MM.1S (cell line): ENCODE data around the gene TMEM229B.

Source experiments
- DNase-seq: peaks from one replicate; pipeline ENCODE4 v3.0.0-alpha.2; 2015
- H2AFZ ChIP-seq: fragments of 300-600 bp; sonication (generic); 2 replicates; pipeline ENCODE4 v1.6.0; 2016; ENCODE audit warnings: antibody characterized with exemption, low read length
- H3F3A ChIP-seq: fragments of 300-600 bp; sonication (generic); 2 replicates; pipeline ENCODE4 v1.6.1; 2016; ENCODE audit warnings: mild to moderate bottlenecking, antibody characterized with exemption, low read length, moderate library complexity, mixed read lengths; ENCODE audit not compliant: insufficient read depth
- H3K27ac ChIP-seq: fragments of 300-600 bp; sonication (generic); 2 replicates; pipeline ENCODE4 v1.5.1; 2016; ENCODE audit warnings: mild to moderate bottlenecking, low read length
- H3K27me3 ChIP-seq: fragments of 300-600 bp; sonication (generic); replicated peaks from 2 replicates; pipeline ENCODE4 v1.6.0; 2016; ENCODE audit warnings: low read length; ENCODE audit not compliant: insufficient read depth
- H3K36me3 ChIP-seq: fragments of 300-600 bp; sonication (generic); replicated peaks from 2 replicates; pipeline ENCODE4 v1.6.1; 2016; ENCODE audit warnings: mild to moderate bottlenecking, low read length, mixed read lengths; ENCODE audit not compliant: insufficient read depth
- H3K4me1 ChIP-seq: fragments of 300-600 bp; sonication (generic); 2 replicates; pipeline ENCODE4 v1.6.1; 2016; ENCODE audit warnings: low read length, mixed read lengths
- H3K4me2 ChIP-seq: fragments of 300-600 bp; sonication (generic); 2 replicates; pipeline ENCODE4 v1.6.0; 2016; ENCODE audit warnings: low read depth, low read length
- H3K4me3 ChIP-seq: fragments of 300-600 bp; sonication (generic); 2 replicates; pipeline ENCODE4 v1.5.1; 2016; ENCODE audit warnings: low read length, mixed read lengths
- H3K79me2 ChIP-seq: fragments of 300-600 bp; sonication (generic); 2 replicates; pipeline ENCODE4 v1.6.1; 2016; ENCODE audit warnings: mixed run types, low read length, mixed read lengths
- H3K9ac ChIP-seq: fragments of 300-600 bp; sonication (generic); 2 replicates; pipeline ENCODE4 v1.6.1; 2016; ENCODE audit warnings: low read length, mixed read lengths
- H3K9me2 ChIP-seq: fragments of 300-600 bp; sonication (generic); replicated peaks from 2 replicates; pipeline ENCODE4 v1.6.1; 2016; ENCODE audit warnings: mild to moderate bottlenecking, low read length, mixed read lengths; ENCODE audit not compliant: insufficient read depth
- H3K9me3 ChIP-seq: fragments of 300-600 bp; sonication (generic); replicated peaks from 2 replicates; pipeline ENCODE4 v1.6.1; 2016; ENCODE audit warnings: mild to moderate bottlenecking, low read length, mixed read lengths; ENCODE audit not compliant: insufficient read depth
- H4K20me1 ChIP-seq: fragments of 300-600 bp; sonication (generic); 2 replicates; pipeline ENCODE4 v1.6.1; 2016; ENCODE audit warnings: mild to moderate bottlenecking, low read length, moderate library complexity, mixed read lengths; ENCODE audit not compliant: insufficient read depth
- EZH2 ChIP-seq: fragments of 300-600 bp; sonication (generic); optimal IDR thresholded peaks from 2 replicates; pipeline ENCODE3; 2017; ENCODE audit warnings: low read depth, mild to moderate bottlenecking, antibody characterized with exemption, low read length, mixed read lengths
- EZH2phosphoT487 ChIP-seq: fragments of 300-600 bp; sonication (generic); IDR thresholded peaks from 2 replicates; pipeline ENCODE4 v1.6.1; 2018; ENCODE audit warnings: antibody characterized with exemption, low read length
- TF ChIP-seq, protein P1 (sequence below): fragments of 300-600 bp; sonication (generic); IDR thresholded peaks from 2 replicates; pipeline ENCODE4 v1.5.1; 2016; ENCODE audit warnings: antibody characterized with exemption, low read length, mixed read lengths

The TMEM229B gene

DNA sequence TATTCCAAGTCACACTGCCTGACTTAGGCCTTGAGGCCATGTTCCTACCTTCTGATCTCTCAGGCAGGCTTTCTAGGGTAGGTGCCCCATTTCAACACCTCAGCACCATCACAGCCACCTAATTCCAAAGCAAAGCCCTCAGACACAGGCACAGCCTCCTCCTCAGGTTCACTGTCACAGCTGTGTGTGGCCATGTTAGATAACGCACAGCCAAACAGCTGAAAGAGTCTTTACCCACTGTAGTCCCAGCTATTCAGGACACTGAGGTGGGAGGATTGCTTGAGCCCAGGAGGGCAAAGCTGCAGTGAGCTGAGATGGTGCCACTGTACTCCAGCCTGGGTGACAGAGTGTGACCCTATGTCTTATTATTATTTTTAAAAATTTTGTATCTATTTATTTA, 7.3 kb upstream of the TMEM229B start:
- Histone ChIP-seq H3K27ac (no peak overlapping the region), H3K4me1 (peaks cover 10% of the 10 kb centered on the region), H2AFZ (no peak overlapping the region), H3K9me3 (no peaks in the 10 kb centered on the region), H3K9ac (no peak overlapping the region), H3K36me3 (no peaks in the 10 kb centered on the region), H3K79me2 (no peaks in the 10 kb centered on the region), H3F3A (peaks cover 5% of the 10 kb centered on the region; the same call in 1 of the 2 replicates), H3K4me3 (no peak overlapping the region), H4K20me1 (no peaks in the 10 kb centered on the region), H3K9me2 (no peaks in the 10 kb centered on the region), H3K4me2 (no peak overlapping the region), H3K27me3 (no peaks in the 10 kb centered on the region)
- DNase-seq, result no peak
- TF ChIP-seq EZH2phosphoT487, result no peak

DNA sequence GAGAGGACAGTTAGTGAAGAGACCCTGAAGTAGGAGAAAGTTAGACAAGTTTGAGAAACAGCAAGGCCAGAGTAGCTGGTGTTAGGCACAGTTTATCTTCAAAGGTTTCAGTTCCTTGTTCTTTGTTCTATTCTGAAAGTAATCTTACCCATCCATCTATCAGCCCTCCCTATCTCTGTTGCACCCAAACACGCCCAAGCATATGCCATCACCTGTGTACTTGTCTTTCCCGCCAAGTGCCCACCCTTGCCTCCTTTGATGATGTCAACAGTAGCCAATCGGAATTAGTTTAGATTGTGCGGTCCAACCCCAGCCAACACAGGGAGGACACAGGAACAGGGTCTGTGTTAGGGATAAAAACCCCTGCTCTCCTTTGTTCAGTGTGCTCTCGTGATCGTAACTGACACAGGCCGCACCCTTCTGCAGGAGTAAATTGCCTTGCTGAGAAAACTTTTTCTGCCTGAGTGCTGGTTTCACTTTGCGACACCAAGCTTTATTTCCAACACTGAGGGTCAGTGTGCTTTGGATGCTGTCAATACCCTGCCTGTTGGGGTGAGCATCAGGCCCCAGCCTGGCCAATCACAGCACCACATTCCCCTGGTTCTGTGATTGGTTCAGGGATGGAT, 4.7 kb upstream of the TMEM229B start:
- Histone ChIP-seq H4K20me1 (no peaks in the 10 kb centered on the region), H3K36me3 (no peaks in the 10 kb centered on the region), H3K4me3 (no peak overlapping the region), H3K9me2 (no peaks in the 10 kb centered on the region), H3K79me2 (no peaks in the 10 kb centered on the region), H3K4me1 (peaks cover 18% of the 10 kb centered on the region), H3K4me2 (no peak overlapping the region), H3F3A (peaks cover 13% of the 10 kb centered on the region; the same call in 1 of the 2 replicates), H3K27ac (peak overlapping the region; percentile 21; the same call in 1 of the 2 replicates), H3K9ac (no peak overlapping the region), H2AFZ (no peak overlapping the region), H3K9me3 (no peaks in the 10 kb centered on the region), H3K27me3 (no peaks in the 10 kb centered on the region)
- DNase-seq, result peak; percentile 20
- TF ChIP-seq EZH2phosphoT487 (no peak), EZH2 (no peak)
- TF ChIP-seq, protein P1, sequence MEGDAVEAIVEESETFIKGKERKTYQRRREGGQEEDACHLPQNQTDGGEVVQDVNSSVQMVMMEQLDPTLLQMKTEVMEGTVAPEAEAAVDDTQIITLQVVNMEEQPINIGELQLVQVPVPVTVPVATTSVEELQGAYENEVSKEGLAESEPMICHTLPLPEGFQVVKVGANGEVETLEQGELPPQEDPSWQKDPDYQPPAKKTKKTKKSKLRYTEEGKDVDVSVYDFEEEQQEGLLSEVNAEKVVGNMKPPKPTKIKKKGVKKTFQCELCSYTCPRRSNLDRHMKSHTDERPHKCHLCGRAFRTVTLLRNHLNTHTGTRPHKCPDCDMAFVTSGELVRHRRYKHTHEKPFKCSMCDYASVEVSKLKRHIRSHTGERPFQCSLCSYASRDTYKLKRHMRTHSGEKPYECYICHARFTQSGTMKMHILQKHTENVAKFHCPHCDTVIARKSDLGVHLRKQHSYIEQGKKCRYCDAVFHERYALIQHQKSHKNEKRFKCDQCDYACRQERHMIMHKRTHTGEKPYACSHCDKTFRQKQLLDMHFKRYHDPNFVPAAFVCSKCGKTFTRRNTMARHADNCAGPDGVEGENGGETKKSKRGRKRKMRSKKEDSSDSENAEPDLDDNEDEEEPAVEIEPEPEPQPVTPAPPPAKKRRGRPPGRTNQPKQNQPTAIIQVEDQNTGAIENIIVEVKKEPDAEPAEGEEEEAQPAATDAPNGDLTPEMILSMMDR, result no peak

DNA sequence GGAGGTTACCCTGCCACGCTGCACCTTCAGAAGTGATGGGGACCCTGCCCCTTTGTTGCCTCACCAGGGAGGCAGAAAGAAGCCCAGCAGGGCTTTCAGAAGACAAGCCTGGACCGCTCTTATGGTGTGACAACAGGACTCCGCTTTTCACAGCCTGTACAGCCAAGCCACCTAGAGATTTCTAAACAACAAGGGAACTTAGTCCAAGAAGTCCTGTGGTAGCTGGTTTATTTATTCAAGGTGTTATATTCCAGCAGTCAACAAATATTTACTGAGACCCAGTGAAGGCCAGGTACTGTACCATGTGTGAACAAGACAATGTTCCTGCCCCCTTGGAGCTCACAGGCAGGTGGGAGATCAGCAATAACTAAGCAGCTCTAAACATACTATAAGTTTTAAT, 4.0 kb upstream of the TMEM229B start:
- Histone ChIP-seq H3F3A (peaks cover 18% of the 10 kb centered on the region; the same call in 1 of the 2 replicates), H3K4me1 (peaks cover 24% of the 10 kb centered on the region), H3K27ac (peak overlapping the region; percentile 21; the same call in 1 of the 2 replicates), H2AFZ (no peak overlapping the region), H3K9me3 (no peaks in the 10 kb centered on the region), H3K79me2 (no peaks in the 10 kb centered on the region), H3K9me2 (no peaks in the 10 kb centered on the region), H3K4me2 (no peak overlapping the region), H3K4me3 (no peak overlapping the region), H3K36me3 (no peaks in the 10 kb centered on the region), H3K27me3 (no peaks in the 10 kb centered on the region), H4K20me1 (no peaks in the 10 kb centered on the region), H3K9ac (no peak overlapping the region)
- DNase-seq, result no peak
- TF ChIP-seq, protein P1, result no peak
- TF ChIP-seq EZH2phosphoT487, result no peak
- TF ChIP-seq EZH2, result no peak

DNA sequence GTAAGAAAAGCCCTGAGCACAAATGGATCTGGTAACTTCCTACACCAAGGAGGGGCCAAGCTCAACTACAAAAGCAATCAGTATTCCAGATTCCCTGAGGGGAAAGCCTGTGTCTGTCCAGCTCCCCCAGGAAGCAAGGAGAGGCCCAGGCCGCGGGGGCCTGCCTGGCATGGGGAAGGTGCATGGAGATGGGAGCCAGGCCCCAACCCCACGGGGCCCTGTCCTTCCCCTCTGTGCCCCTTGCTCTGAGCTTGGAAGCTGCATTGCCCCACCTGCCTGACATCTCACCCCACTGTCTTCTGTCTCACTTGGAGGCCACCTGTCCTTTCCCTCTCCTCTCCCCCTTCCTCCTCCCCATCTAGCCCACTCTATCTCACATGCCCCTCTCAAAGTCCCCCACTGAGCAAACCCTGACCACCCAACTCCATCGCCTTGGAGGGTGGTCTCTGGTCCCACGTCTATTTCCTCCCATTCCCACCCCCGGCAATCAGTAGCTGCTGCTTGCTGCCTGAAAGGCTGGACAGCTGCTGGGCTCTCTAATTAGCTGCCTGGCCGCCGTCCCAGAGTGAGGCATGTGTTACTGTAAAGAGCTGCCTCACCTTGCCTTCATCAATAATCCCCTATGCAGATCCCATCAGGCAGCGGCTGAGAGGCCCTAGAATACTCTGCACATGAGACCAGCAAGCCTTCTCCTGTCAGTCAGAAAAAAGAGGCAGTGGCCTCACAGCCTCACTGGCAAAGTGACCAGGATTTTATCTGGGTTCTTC, 3.4 kb upstream of the TMEM229B start:
- Histone ChIP-seq H3K9me3 (no peaks in the 10 kb centered on the region), H3K36me3 (no peaks in the 10 kb centered on the region), H3K4me2 (no peak overlapping the region)

More for the DNA sequence above, 3.4 kb upstream of the TMEM229B start:
- Histone ChIP-seq H3F3A (peaks cover 18% of the 10 kb centered on the region; the same call in 1 of the 2 replicates), H3K79me2 (no peaks in the 10 kb centered on the region), H3K9ac (no peak overlapping the region), H3K27me3 (no peaks in the 10 kb centered on the region), H3K9me2 (no peaks in the 10 kb centered on the region), H2AFZ (no peak overlapping the region), H3K4me1 (peaks cover 27% of the 10 kb centered on the region), H4K20me1 (no peaks in the 10 kb centered on the region), H3K27ac (no peak overlapping the region), H3K4me3 (no peak overlapping the region)
- no peak for DNase-seq
- TF ChIP-seq, protein P1, result no peak
- TF ChIP-seq EZH2 (no peak), EZH2phosphoT487 (no peak)
